ENCODE data around the gene CACNA1A. TPM values are rescaled to one million over a fixed set of nuclear protein-coding genes. Genes with fewer than 3 reads are reported as not detected.

CACNA1A gene
- total RNA-seq, 1 donor from 2014 or later = 0.44 TPM

- Histone ChIP-seq H3K4me3 (no peak overlapping the region), H3K9me3 (replicated peaks) (peaks cover 17% of the 10 kb centered on the region), H3K27me3 (ENCODE audit: low read depth) (peaks cover 24% of the 10 kb centered on the region), H3K27ac (replicated peaks) (peak overlapping the region; percentile 45), H3K4me1 (no peaks in the 10 kb centered on the region), H3K36me3 (no peaks in the 10 kb centered on the region)
- TF ChIP-seq CTCF (IDR thresholded peaks at IDR 0.05; ENCODE audit: borderline replicate concordance) = no peak
- intact Hi-C loops (cut with micrococcal nuclease) = no loop called here
- no peak for DNase-seq
Measured at GRCh38 chr19:13399746-13400145, 106.5 kb downstream of the CACNA1A start.

- Histone ChIP-seq H3K36me3 (no peaks in the 10 kb centered on the region), H3K9me3 (replicated peaks) (peaks cover 17% of the 10 kb centered on the region), H3K27me3 (ENCODE audit: low read depth) (peaks cover 31% of the 10 kb centered on the region), H3K4me1 (no peaks in the 10 kb centered on the region), H3K4me3 (no peak overlapping the region), H3K27ac (replicated peaks) (peak overlapping the region; percentile 45)
- peak; percentile 19 for DNase-seq
- TF ChIP-seq CTCF (IDR thresholded peaks at IDR 0.05; ENCODE audit: borderline replicate concordance) = no peak
- intact Hi-C loops (cut with micrococcal nuclease) = no loop called here
Measured at GRCh38 chr19:13398780-13399726, 107.2 kb downstream of the CACNA1A start.

GRCh38 chr19:13398182-13398581 is 108.1 kb downstream of the CACNA1A start:
- Histone ChIP-seq H3K27me3 (ENCODE audit: low read depth) (peaks cover 35% of the 10 kb centered on the region), H3K4me1 (no peaks in the 10 kb centered on the region), H3K27ac (replicated peaks) (no peak overlapping the region), H3K9me3 (replicated peaks) (peaks cover 17% of the 10 kb centered on the region), H3K36me3 (no peaks in the 10 kb centered on the region), H3K4me3 (no peak overlapping the region)
- intact Hi-C loops (cut with micrococcal nuclease) = no loop called here
- TF ChIP-seq CTCF (IDR thresholded peaks at IDR 0.05; ENCODE audit: borderline replicate concordance) = no peak
- DNase-seq = no peak

GRCh38 chr19:13396250-13397080 is 109.8 kb downstream of the CACNA1A start:
- H3K4me1 ChIP-seq = no peaks in the 10 kb centered on the region
- H3K27ac ChIP-seq (replicated peaks) = no peak overlapping the region
- no peaks in the 10 kb centered on the region for H3K36me3 ChIP-seq
- DNase-seq = peak; percentile 20
- TF ChIP-seq CTCF (IDR thresholded peaks at IDR 0.05; ENCODE audit: borderline replicate concordance) = no peak
- intact Hi-C loops (cut with micrococcal nuclease) = no loop called here
- peaks cover 11% of the 10 kb centered on the region for H3K9me3 ChIP-seq (replicated peaks)
- H3K27me3 ChIP-seq (ENCODE audit: low read depth) = peaks cover 52% of the 10 kb centered on the region
- H3K4me3 ChIP-seq = no peak overlapping the region

- H3K27ac ChIP-seq (replicated peaks) = peak overlapping the region; percentile 28
Measured at GRCh38 chr19:13382633-13382938, 123.7 kb downstream of the CACNA1A start.

More at GRCh38 chr19:13382633-13382938, 123.7 kb downstream of the CACNA1A start:
- intact Hi-C loops (cut with micrococcal nuclease) = no loop called here
- Histone ChIP-seq H3K4me3 (no peak overlapping the region), H3K27me3 (ENCODE audit: low read depth) (peaks cover 37% of the 10 kb centered on the region), H3K9me3 (replicated peaks) (peaks cover 10% of the 10 kb centered on the region), H3K4me1 (no peaks in the 10 kb centered on the region), H3K36me3 (no peaks in the 10 kb centered on the region)
- no peak for TF ChIP-seq CTCF (IDR thresholded peaks at IDR 0.05; ENCODE audit: borderline replicate concordance)
- no peak for DNase-seq

Measured in left ventricle myocardium inferior (tissue), 1 donor.